HAP-1 (cell line): Measurements from ENCODE around the gene CNKSR2.

ENCODE experiments used
- DNase-seq, 2 experiments: peaks; one replicate each; pipeline ENCODE4 v3.0.0-alpha.2; 2016 to 2020; ENCODE audit warnings: low spot score in 2 of 2
- H3K27me3 ChIP-seq: fragments of 250-450 bp; sonication (Bioruptor Pico); 2 replicates; pipeline ENCODE4 v1.5.1; 2020; ENCODE audit warnings: low read depth, mild to moderate bottlenecking, moderate library complexity
- H3K36me3 ChIP-seq: fragments of 250-450 bp; sonication (Bioruptor Pico); replicated peaks from 2 replicates; pipeline ENCODE4 v1.5.1; 2020; ENCODE audit warnings: mild to moderate bottlenecking
- H3K4me1 ChIP-seq: fragments of 250-450 bp; sonication (Bioruptor Pico); 2 replicates; pipeline ENCODE4 v1.5.1; 2020; ENCODE audit warnings: mild to moderate bottlenecking
- H3K4me3 ChIP-seq: fragments of 250-450 bp; sonication (Bioruptor Pico); 2 replicates; pipeline ENCODE4 v1.5.1; 2020; ENCODE audit warnings: mild to moderate bottlenecking, moderate library complexity
- H3K9me3 ChIP-seq: fragments of 250-450 bp; sonication (Bioruptor Pico); 2 replicates; pipeline ENCODE4 v1.5.1; 2020; ENCODE audit warnings: mild to moderate bottlenecking, moderate library complexity
- in situ Hi-C: fragments of 300-500 bp; cut with MboI; formaldehyde crosslinking; loops from 3 replicates; pipeline ENCODE4 v1.14.3; 2020; ENCODE audit warnings: low sequenced_read_pairs, inconsistent platforms, mixed read lengths

The CNKSR2 gene

GRCh38 chrX:21374163-21374993 is at the start of gene CNKSR2:
Gene CNKSR2, plus strand, starts transcription at chrX:21374418. Its CDS starts 480 bp downstream, at chrX:21374898.
- peak; percentile 22 to 70 for DNase-seq
- Histone ChIP-seq H3K4me1 (no peaks in the 10 kb centered on the region), H3K27me3 (peaks cover 52% of the 10 kb centered on the region), H3K36me3 (no peaks in the 10 kb centered on the region), H3K9me3 (no peaks in the 10 kb centered on the region), H3K4me3 (peak within 1 kb of the TSS; percentile 22)
- in situ Hi-C loops, result no loop called here

- no peaks in the 10 kb centered on the region for H3K27me3 ChIP-seq
- DNase-seq, result no peak
- H3K9me3 ChIP-seq, result no peaks in the 10 kb centered on the region
- H3K4me1 ChIP-seq, result no peaks in the 10 kb centered on the region
- in situ Hi-C loops, result no loop called here
- no peaks in the 10 kb centered on the region for H3K36me3 ChIP-seq
- no peak overlapping the region for H3K4me3 ChIP-seq
These were observed 19.5 kb upstream of the CNKSR2 start for GRCh38 chrX:21354725-21355124.

DNA sequence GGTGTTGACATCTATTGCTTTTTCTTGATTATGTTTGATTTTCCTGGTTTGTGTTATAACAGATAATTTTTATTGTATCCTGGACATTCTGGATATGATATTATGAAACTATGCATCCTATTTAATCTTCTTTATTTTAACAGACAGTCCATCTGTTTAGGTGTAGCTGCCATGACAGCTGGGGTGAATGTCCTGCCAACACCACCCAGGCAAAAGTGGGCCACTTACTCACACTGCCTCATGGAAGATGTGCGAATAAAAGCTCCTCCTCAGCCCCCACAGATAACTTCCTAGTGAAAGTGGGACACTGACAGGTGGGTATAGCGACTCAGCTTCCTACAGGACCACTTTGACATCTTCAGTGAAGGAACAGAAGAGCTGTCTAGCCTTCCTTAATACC is 18.4 kb upstream of the CNKSR2 start:
- Histone ChIP-seq H3K36me3 (no peaks in the 10 kb centered on the region), H3K4me3 (no peak overlapping the region), H3K9me3 (no peaks in the 10 kb centered on the region), H3K4me1 (no peaks in the 10 kb centered on the region), H3K27me3 (no peaks in the 10 kb centered on the region)
- DNase-seq, result no peak
- in situ Hi-C loops, result no loop called here

DNA sequence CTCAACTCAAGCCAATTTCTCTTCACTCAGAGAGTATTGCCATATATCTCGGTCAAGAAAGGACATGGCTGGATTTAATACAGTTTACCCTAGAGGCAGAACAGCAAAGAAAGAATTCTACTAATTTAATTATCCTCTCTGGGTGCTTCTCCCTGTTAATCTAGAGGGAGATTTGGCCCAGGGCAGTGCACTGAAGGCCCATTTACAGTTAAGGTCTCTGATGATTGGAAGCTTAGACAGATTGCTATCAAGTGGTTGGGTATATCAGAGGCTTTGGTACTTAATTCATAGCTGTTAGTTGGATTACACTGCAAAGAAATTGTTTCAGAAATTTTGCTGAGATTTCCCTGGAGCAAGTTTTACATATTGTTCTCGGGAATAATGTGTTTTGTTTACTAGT is 4.6 kb upstream of the CNKSR2 start:
- no peak for DNase-seq
- H3K4me1 ChIP-seq, result no peaks in the 10 kb centered on the region
- H3K36me3 ChIP-seq, result no peaks in the 10 kb centered on the region

DNA sequence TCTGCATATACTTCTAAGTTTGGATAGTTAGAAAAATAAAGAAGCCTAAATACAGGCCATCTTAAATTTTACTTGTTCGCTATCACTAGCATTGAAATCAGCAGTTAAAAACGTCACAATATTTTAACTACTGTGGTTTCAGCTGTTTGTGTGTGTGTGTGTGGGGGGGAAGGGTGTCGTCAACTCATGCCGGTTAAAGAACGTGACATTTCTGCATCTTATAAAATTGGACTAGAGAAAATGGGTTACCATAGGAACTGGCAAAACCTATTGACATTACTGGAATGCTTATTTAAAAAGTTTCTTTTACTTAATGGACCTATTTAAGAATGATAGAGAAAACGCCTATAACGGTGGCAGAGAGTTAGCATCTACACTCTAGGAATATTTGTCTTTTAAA is 1.2 kb upstream of the CNKSR2 start:
- Histone ChIP-seq H3K4me1 (no peaks in the 10 kb centered on the region), H3K4me3 (no peak overlapping the region), H3K36me3 (no peaks in the 10 kb centered on the region), H3K9me3 (no peaks in the 10 kb centered on the region), H3K27me3 (peaks cover 50% of the 10 kb centered on the region)
- in situ Hi-C loops, result no loop called here
- DNase-seq, result no peak

More for the DNA sequence above, 4.6 kb upstream of the CNKSR2 start:
- Histone ChIP-seq H3K4me3 (no peak overlapping the region), H3K9me3 (no peaks in the 10 kb centered on the region), H3K27me3 (peaks cover 23% of the 10 kb centered on the region)
- in situ Hi-C loops, result no loop called here

GRCh38 chrX:21373637-21374162 is 518 bp upstream of the CNKSR2 start:
- DNase-seq, result peak in 1 of 2 experiments; percentile 8
- Histone ChIP-seq H3K4me3 (peak overlapping the region; percentile 8; the same call in 1 of the 2 replicates), H3K9me3 (no peaks in the 10 kb centered on the region), H3K4me1 (no peaks in the 10 kb centered on the region), H3K36me3 (no peaks in the 10 kb centered on the region), H3K27me3 (peaks cover 50% of the 10 kb centered on the region)
- in situ Hi-C loops, result no loop called here

DNA sequence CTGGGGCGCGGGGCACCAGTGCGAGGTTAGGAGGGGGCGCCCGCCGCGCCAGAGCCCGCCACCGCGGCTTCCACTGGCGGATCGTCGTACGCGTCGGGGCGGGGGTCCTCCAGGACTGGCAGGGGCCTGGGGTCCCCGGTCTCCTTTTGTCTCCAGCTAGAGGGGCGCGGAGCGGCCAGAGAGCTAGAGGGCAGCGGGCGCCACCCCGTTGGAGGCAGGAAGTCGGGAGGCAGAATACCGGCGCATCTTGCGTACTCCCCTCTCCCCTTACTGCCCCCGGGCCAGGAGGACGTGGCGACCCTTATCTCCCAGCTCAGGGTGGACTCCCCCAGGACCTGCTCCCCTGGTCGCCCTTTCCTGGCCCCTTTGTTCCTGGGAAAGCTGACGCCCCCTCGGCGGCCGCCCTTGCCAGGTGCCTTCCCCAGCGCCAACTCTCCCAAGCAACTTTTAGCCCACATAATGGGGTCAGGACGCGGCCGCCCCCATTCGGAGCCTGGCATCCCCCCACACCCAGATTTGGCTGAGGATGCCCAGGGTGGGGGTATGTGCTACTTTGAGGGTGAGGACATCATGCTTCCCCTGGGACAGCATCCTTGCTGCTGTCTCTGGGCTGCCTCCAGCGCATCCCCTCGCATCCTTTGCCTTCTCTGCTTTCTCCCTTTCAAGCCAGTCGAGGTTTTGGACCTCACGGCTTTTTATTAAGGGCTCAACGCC is 933 bp downstream of the CNKSR2 start:
- peak overlapping the region; percentile 22 for H3K4me3 ChIP-seq

GRCh38 chrX:21375708-21376009 is 1.4 kb downstream of the CNKSR2 start:
- Histone ChIP-seq H3K4me1 (no peaks in the 10 kb centered on the region), H3K36me3 (no peaks in the 10 kb centered on the region), H3K9me3 (no peaks in the 10 kb centered on the region), H3K4me3 (no peak overlapping the region), H3K27me3 (peaks cover 52% of the 10 kb centered on the region)
- no peak for DNase-seq
- in situ Hi-C loops, result no loop called here

More for the DNA sequence above, 933 bp downstream of the CNKSR2 start:
- Histone ChIP-seq H3K36me3 (no peaks in the 10 kb centered on the region), H3K27me3 (peaks cover 52% of the 10 kb centered on the region), H3K9me3 (no peaks in the 10 kb centered on the region), H3K4me1 (no peaks in the 10 kb centered on the region)
- in situ Hi-C loops, result no loop called here
- DNase-seq, result no peak

GRCh38 chrX:21376636-21377035 is 2.4 kb downstream of the CNKSR2 start:
- Histone ChIP-seq H3K4me3 (no peak overlapping the region), H3K9me3 (no peaks in the 10 kb centered on the region), H3K27me3 (peaks cover 48% of the 10 kb centered on the region), H3K4me1 (no peaks in the 10 kb centered on the region), H3K36me3 (no peaks in the 10 kb centered on the region)
- DNase-seq, result no peak
- in situ Hi-C loops, result no loop called here

GRCh38 chrX:21379991-21380390 is 5.8 kb downstream of the CNKSR2 start:
- Histone ChIP-seq H3K9me3 (no peaks in the 10 kb centered on the region), H3K36me3 (no peaks in the 10 kb centered on the region), H3K4me3 (no peak overlapping the region), H3K27me3 (peaks cover 25% of the 10 kb centered on the region), H3K4me1 (no peaks in the 10 kb centered on the region)
- no peak for DNase-seq
- in situ Hi-C loops, result no loop called here

GRCh38 chrX:21382715-21383114 is 8.5 kb downstream of the CNKSR2 start:
- Histone ChIP-seq H3K9me3 (no peaks in the 10 kb centered on the region), H3K27me3 (0 out of 2 replicates have a peak, but pooled peaks cover 3% of the 10 kb centered on the region), H3K36me3 (no peaks in the 10 kb centered on the region), H3K4me1 (no peaks in the 10 kb centered on the region), H3K4me3 (no peak overlapping the region)
- in situ Hi-C loops, result no loop called here
- DNase-seq, result no peak

GRCh38 chrX:21383546-21383945 is 9.3 kb downstream of the CNKSR2 start:
- Histone ChIP-seq H3K9me3 (no peaks in the 10 kb centered on the region), H3K4me1 (no peaks in the 10 kb centered on the region), H3K4me3 (no peak overlapping the region), H3K36me3 (no peaks in the 10 kb centered on the region), H3K27me3 (0 out of 2 replicates have a peak, but pooled peaks cover 3% of the 10 kb centered on the region)
- no peak for DNase-seq
- in situ Hi-C loops, result no loop called here

- Histone ChIP-seq H3K9me3 (no peaks in the 10 kb centered on the region), H3K4me1 (no peaks in the 10 kb centered on the region), H3K27me3 (no peaks in the 10 kb centered on the region), H3K36me3 (no peaks in the 10 kb centered on the region), H3K4me3 (no peak overlapping the region)
- DNase-seq, result no peak
- in situ Hi-C loops, result no loop called here
These were observed 10.0 kb downstream of the CNKSR2 start for GRCh38 chrX:21384178-21384577.

GRCh38 chrX:21394792-21395191 is 20.6 kb downstream of the CNKSR2 start:
- DNase-seq, result no peak
- in situ Hi-C loops, result no loop called here
- Histone ChIP-seq H3K4me3 (no peak overlapping the region), H3K36me3 (no peaks in the 10 kb centered on the region), H3K27me3 (no peaks in the 10 kb centered on the region), H3K9me3 (no peaks in the 10 kb centered on the region), H3K4me1 (no peaks in the 10 kb centered on the region)
